SK-N-SH (cell line): ENCODE measurements around the gene PABPN1L.

ENCODE experiments used
- EP300 ChIP-seq, 2 experiments: IDR thresholded peaks; 2 replicates each; pipeline versions ENCODE4 v1.4.0 to v1.6.1; 2012; ENCODE audit warnings: borderline replicate concordance in 1 of 2, low read depth in 1 of 2, low read length in 1 of 2
- FOXJ3 ChIP-seq: sonication (generic); formaldehyde crosslinking; IDR thresholded peaks from 2 replicates; pipeline ENCODE4 v1.5.1; 2020; ENCODE audit warnings: mild to moderate bottlenecking, missing genetic modification reagents
- FOXM1 ChIP-seq: IDR thresholded peaks from 2 replicates; pipeline ENCODE4 v1.4.0; 2012; ENCODE audit warnings: low read depth, mild to moderate bottlenecking
- GATA2 ChIP-seq: sonication (generic); formaldehyde crosslinking; IDR thresholded peaks from 2 replicates; pipeline ENCODE4 v1.5.0; 2020; ENCODE audit warnings: mild to moderate bottlenecking, missing genetic modification reagents
- JUND ChIP-seq: IDR thresholded peaks from 2 replicates; pipeline ENCODE4 v1.4.0; 2012
- RFX5 ChIP-seq: IDR thresholded peaks from 2 replicates; pipeline ENCODE4 v1.6.1; 2012; ENCODE audit warnings: mild to moderate bottlenecking, improper control_type of control experiment, low read length
- SIN3A ChIP-seq: IDR thresholded peaks from 2 replicates; pipeline ENCODE4 v1.6.1; 2012; ENCODE audit warnings: low read depth, mild to moderate bottlenecking, low read length, moderate library complexity, borderline replicate concordance
- TF ChIP-seq, protein P1 (sequence below): fragments of 200-600 bp; sonication (generic); IDR thresholded peaks from 2 replicates; pipeline ENCODE4 v1.6.1; 2017; ENCODE audit warnings: antibody characterized with exemption, mild to moderate bottlenecking, moderate library complexity

DNA sequence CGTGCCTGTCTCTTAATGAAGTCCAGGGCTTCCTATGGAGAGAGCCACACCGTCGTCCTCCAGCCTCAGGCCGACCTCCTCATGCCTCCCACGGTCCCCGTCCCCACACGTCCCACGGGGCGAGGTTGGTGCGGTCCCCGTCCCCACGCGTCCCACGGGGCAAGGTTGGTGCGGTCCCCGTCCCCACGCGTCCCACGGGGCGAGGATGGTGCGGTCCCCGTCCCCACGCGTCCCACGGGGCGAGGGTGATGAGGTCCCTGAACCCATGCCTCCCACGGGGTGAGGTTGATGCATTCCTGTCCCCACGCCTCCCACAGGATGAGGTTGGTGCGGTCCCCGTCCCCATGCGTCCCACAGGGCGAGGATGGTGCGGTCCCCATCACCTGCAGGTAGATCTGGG lies 30.6 kb downstream of the PABPN1L start:
- TF ChIP-seq, protein P1, sequence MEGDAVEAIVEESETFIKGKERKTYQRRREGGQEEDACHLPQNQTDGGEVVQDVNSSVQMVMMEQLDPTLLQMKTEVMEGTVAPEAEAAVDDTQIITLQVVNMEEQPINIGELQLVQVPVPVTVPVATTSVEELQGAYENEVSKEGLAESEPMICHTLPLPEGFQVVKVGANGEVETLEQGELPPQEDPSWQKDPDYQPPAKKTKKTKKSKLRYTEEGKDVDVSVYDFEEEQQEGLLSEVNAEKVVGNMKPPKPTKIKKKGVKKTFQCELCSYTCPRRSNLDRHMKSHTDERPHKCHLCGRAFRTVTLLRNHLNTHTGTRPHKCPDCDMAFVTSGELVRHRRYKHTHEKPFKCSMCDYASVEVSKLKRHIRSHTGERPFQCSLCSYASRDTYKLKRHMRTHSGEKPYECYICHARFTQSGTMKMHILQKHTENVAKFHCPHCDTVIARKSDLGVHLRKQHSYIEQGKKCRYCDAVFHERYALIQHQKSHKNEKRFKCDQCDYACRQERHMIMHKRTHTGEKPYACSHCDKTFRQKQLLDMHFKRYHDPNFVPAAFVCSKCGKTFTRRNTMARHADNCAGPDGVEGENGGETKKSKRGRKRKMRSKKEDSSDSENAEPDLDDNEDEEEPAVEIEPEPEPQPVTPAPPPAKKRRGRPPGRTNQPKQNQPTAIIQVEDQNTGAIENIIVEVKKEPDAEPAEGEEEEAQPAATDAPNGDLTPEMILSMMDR = no peak
- TF ChIP-seq JUND (no peak), SIN3A (no peak), FOXJ3 (no peak), FOXM1 (no peak), RFX5 (no peak), EP300 (IDR thresholded peaks at IDR 0.05; ENCODE audit: borderline replicate concordance in 1 of 2, low read depth in 1 of 2, low read length in 1 of 2) (no peak), GATA2 (no peak)
